GM15510 (cell line): Measurements from ENCODE around the gene ARHGAP45.

Source experiments
- POLR2A ChIP-seq: IDR thresholded peaks from 3 replicates; pipeline ENCODE4 v1.6.1; 2011; ENCODE audit warnings: borderline replicate concordance; ENCODE audit not compliant: insufficient read length; ENCODE audit errors: extremely low read depth

The ARHGAP45 gene

GRCh38 chr19:1106841-1107660, 40.1 kb downstream of the ARHGAP45 start:
- TF ChIP-seq POLR2A: peak; percentile 11

- no peak for TF ChIP-seq POLR2A
These were observed 40.8 kb downstream of the ARHGAP45 start for GRCh38 chr19:1107661-1108261.

- no peak for TF ChIP-seq POLR2A
These were observed 41.5 kb downstream of the ARHGAP45 start for GRCh38 chr19:1108291-1109031.

GRCh38 chr19:1109032-1109551, 42.1 kb downstream of the ARHGAP45 start:
- TF ChIP-seq POLR2A: no peak

GRCh38 chr19:1109697-1110671, 43.0 kb downstream of the ARHGAP45 start:
- TF ChIP-seq POLR2A: no peak

- no peak for TF ChIP-seq POLR2A
These were observed 44.1 kb downstream of the ARHGAP45 start for GRCh38 chr19:1110809-1111640.

- no peak for TF ChIP-seq POLR2A
These were observed 44.8 kb downstream of the ARHGAP45 start for GRCh38 chr19:1111641-1112267.

GRCh38 chr19:1112268-1113029, 45.5 kb downstream of the ARHGAP45 start:
- no peak for TF ChIP-seq POLR2A

- no peak for TF ChIP-seq POLR2A
These were observed 46.3 kb downstream of the ARHGAP45 start for GRCh38 chr19:1113030-1113985.

- TF ChIP-seq POLR2A: no peak
These were observed 47.1 kb downstream of the ARHGAP45 start for GRCh38 chr19:1113986-1114483.
